ENCODE data around the gene TP53BP2. TPM values are rescaled to one million over a fixed set of nuclear protein-coding genes. Genes with fewer than 3 reads are reported as not detected.
"Not testable (repeated sequence)": the region's sequence is repeated elsewhere in the genome, so short reads cannot be mapped to it uniquely, and the experiment has no call there.

The TP53BP2 gene
- total RNA-seq, 4 donors from 2014 or later = 33.9 to 73.2 (median 52.3) TPM

DNA sequence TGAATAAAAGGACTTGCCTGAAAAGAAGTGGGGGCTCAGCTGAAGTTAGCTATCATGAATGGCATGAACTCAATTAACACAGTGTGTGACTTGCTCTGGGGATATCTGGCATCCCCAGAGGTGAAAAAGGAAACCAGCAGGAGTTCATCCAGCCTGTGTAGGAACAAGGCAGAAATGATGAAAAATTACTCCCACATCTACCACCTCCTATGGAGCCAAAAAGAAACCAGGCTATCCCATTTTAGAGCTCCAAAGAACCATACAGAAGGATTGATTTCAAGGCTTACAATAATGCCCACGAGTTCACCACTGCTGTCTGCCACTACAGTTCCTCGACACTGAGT lies 25.3 kb downstream of the TP53BP2 start:
- H3K27me3 ChIP-seq = no peaks in the 10 kb centered on the region
- no peak for DNase-seq (ENCODE audit: low spot score in 2 of 2)

DNA sequence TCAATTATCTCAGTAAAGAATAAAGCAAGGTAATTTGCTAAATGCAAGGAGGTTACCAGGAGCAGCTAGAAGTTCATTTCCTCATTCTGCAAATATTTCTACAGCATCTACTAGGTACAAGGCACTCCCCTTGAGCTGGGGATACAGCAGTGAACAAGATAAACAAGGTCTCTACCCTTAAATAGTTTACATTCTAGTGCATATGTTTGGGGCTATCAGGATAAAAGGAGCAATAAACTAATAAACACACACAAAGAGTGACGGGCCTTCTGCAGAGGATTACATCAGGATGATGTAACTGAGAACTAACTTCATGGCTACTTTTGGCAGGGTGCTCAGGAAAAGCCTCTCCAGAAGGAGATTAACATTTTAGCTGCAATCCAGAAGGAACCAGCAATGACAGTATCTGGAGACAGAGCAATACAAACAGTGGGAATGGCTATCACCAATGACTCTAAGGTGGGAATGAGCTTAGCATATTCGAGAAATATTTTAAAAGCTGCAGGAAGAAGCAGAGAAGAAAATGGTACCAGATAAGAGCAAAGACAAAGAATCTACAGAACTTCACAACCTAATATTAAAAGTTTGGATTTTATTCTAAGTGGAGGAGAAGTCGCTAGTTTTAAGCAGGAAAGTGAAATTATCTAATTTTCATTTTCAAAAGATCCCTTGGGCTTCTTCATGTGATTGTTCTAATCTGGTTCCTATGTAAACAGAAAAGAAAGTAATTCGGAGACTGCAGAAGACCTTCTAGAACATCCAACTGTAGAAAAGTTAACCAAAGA lies 25.8 kb downstream of the TP53BP2 start:
- Histone ChIP-seq H3K27me3 (no peaks in the 10 kb centered on the region), H3K36me3 (peaks cover 0 to 26% (median 0%) of the 10 kb centered on the region in 3 donors), H3K27ac (peak overlapping the region in 2 of 4 donors; percentile 17 to 60), H3K4me1 (peaks cover 0 to 31% (median 4%) of the 10 kb centered on the region in 4 donors), H3K9me3 (no peaks in the 10 kb centered on the region), H3K4me3 (no peak overlapping the region)
- WGBS, 2 donors = 45 to 46% methylated on average over 4 of the region's 4 CpGs
- no peak for DNase-seq (ENCODE audit: low spot score in 2 of 2)
- TF ChIP-seq, protein P1, sequence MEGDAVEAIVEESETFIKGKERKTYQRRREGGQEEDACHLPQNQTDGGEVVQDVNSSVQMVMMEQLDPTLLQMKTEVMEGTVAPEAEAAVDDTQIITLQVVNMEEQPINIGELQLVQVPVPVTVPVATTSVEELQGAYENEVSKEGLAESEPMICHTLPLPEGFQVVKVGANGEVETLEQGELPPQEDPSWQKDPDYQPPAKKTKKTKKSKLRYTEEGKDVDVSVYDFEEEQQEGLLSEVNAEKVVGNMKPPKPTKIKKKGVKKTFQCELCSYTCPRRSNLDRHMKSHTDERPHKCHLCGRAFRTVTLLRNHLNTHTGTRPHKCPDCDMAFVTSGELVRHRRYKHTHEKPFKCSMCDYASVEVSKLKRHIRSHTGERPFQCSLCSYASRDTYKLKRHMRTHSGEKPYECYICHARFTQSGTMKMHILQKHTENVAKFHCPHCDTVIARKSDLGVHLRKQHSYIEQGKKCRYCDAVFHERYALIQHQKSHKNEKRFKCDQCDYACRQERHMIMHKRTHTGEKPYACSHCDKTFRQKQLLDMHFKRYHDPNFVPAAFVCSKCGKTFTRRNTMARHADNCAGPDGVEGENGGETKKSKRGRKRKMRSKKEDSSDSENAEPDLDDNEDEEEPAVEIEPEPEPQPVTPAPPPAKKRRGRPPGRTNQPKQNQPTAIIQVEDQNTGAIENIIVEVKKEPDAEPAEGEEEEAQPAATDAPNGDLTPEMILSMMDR (IDR thresholded peaks at IDR 0.05) = no peak
- TF ChIP-seq EP300 (IDR thresholded peaks at IDR 0.05) (no peak), POLR2A (IDR thresholded peaks at IDR 0.05) (no peak)

More for the DNA sequence above, 25.3 kb downstream of the TP53BP2 start:
- WGBS, 2 donors = 73% methylated on average over 2 of the region's 2 CpGs
- TF ChIP-seq EP300 (IDR thresholded peaks at IDR 0.05) = no peak
- TF ChIP-seq POLR2A (IDR thresholded peaks at IDR 0.05) = no peak
- peaks cover 0 to 36% (median 5%) of the 10 kb centered on the region in 4 donors for H3K4me1 ChIP-seq
- peak overlapping the region in 2 of 4 donors; percentile 17 to 36 for H3K27ac ChIP-seq
- H3K9me3 ChIP-seq = no peaks in the 10 kb centered on the region
- H3K36me3 ChIP-seq = peaks cover 0 to 26% (median 0%) of the 10 kb centered on the region in 3 donors
- H3K4me3 ChIP-seq = no peak overlapping the region

GRCh38 chr1:223817265-223817664 lies 28.5 kb downstream of the TP53BP2 start:
- H3K27me3 ChIP-seq; DNase-seq (ENCODE audit: low spot score in 2 of 2); H3K9me3 ChIP-seq; H3K27ac ChIP-seq; H3K4me3 ChIP-seq: not testable (repeated sequence)
- peaks cover 0 to 30% (median 3%) of the 10 kb centered on the region in 4 donors for H3K4me1 ChIP-seq
- H3K36me3 ChIP-seq = peaks cover 0 to 43% (median 0%) of the 10 kb centered on the region in 3 donors

DNA sequence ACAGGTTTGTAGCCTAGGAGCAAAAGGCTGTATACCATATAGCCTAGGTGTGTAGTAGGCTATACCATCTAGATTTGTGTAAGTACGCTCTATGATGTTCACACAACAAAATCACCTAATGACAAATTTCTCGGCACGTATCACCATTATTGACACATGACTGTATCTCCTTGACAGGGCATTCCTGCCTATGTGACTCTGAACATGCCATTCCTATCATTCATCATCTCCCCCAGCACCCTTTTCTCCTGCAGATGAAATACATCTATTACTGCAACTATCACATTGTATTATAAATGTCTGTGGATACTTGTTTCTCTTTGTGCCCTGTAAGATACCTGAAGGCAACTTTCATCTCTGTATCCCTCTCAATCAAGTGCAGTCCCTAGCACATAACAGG lies 29.9 kb downstream of the TP53BP2 start:
- Histone ChIP-seq H3K36me3 (peaks cover 0 to 42% (median 0%) of the 10 kb centered on the region in 3 donors), H3K27ac (no peak overlapping the region), H3K4me3 (no peak overlapping the region), H3K27me3 (no peaks in the 10 kb centered on the region), H3K9me3 (no peaks in the 10 kb centered on the region), H3K4me1 (peaks cover 0 to 30% (median 3%) of the 10 kb centered on the region in 4 donors)
- 80 to 83% methylated on average over 3 of the region's 3 CpGs for WGBS, 2 donors
- DNase-seq (ENCODE audit: low spot score in 2 of 2) = no peak
- TF ChIP-seq EP300 (IDR thresholded peaks at IDR 0.05) (no peak), POLR2A (IDR thresholded peaks at IDR 0.05) (no peak)
- TF ChIP-seq, protein P1 (IDR thresholded peaks at IDR 0.05) = no peak

GRCh38 chr1:223815020-223815853 lies 30.5 kb downstream of the TP53BP2 start:
- no peak overlapping the region for H3K27ac ChIP-seq
- peaks cover 0 to 25% (median 3%) of the 10 kb centered on the region in 4 donors for H3K4me1 ChIP-seq
- H3K9me3 ChIP-seq = no peaks in the 10 kb centered on the region
- H3K4me3 ChIP-seq = no peak overlapping the region
- H3K36me3 ChIP-seq = peaks cover 0 to 35% (median 0%) of the 10 kb centered on the region in 3 donors
- no peak for TF ChIP-seq POLR2A (IDR thresholded peaks at IDR 0.05)
- TF ChIP-seq, protein P1 (IDR thresholded peaks at IDR 0.05) = no peak
- TF ChIP-seq EP300 (IDR thresholded peaks at IDR 0.05) = no peak
- 62 to 73% methylated on average over 4 of the region's 4 CpGs for WGBS, 2 donors
- no peaks in the 10 kb centered on the region for H3K27me3 ChIP-seq
- no peak for DNase-seq (ENCODE audit: low spot score in 2 of 2)

DNA sequence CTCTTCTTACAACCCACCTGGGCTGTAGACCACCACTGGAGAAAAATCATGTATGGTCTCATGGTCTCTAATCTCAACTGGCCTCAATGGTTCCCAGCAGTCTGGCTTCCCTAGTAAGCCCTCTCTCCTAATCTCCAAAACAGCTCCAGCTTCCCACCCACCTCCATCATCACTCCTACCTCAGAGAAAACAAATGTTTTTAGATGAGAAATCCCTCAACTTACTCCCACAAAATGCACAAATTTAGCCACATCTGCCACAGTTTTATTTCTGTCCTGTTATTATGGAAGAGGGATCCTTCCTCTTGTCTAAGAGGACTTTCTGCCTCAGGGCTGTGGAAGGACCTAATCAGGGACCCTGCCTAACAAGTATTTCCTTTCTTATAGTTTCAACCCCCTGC lies 32.1 kb downstream of the TP53BP2 start:
- peaks cover 0 to 16% (median 3%) of the 10 kb centered on the region in 4 donors for H3K4me1 ChIP-seq
- H3K27ac ChIP-seq = no peak overlapping the region
- H3K9me3 ChIP-seq = no peaks in the 10 kb centered on the region
- TF ChIP-seq POLR2A (IDR thresholded peaks at IDR 0.05) (no peak), EP300 (IDR thresholded peaks at IDR 0.05) (no peak)
- TF ChIP-seq, protein P1 (IDR thresholded peaks at IDR 0.05) = no peak
- H3K36me3 ChIP-seq = peaks cover 0 to 31% (median 0%) of the 10 kb centered on the region in 3 donors
- DNase-seq (ENCODE audit: low spot score in 2 of 2) = no peak
- H3K4me3 ChIP-seq = no peak overlapping the region
- no peaks in the 10 kb centered on the region for H3K27me3 ChIP-seq
